Osteoblast (primary cell): ENCODE data around the gene NSD2. TPM values are rescaled to one million over a fixed set of nuclear protein-coding genes. Genes with fewer than 3 reads are reported as not detected.
"Not testable (repeated sequence)": the region's sequence is repeated elsewhere in the genome, so short reads cannot be mapped to it uniquely, and the experiment has no call there.

Source experiments
- DNase-seq: peaks from one replicate; pipeline ENCODE4 v3.0.0; 2011; ENCODE audit warnings: low spot score, mixed read lengths; ENCODE audit not compliant: insufficient read length; ENCODE audit errors: missing footprints
- H2AFZ ChIP-seq: 2 replicates; pipeline ENCODE4 v1.6.0; 2011; ENCODE audit warnings: mild to moderate bottlenecking, low read length
- H3K27ac ChIP-seq: 2 replicates; pipeline ENCODE4 v1.5.1; 2011; ENCODE audit warnings: mild to moderate bottlenecking, low read depth, low read length, moderate library complexity
- H3K27me3 ChIP-seq: 2 replicates; pipeline ENCODE4 v1.6.0; 2012; ENCODE audit warnings: mild to moderate bottlenecking, control low read depth, inconsistent platforms, low read length, moderate library complexity; ENCODE audit not compliant: insufficient read depth
- H3K36me3 ChIP-seq: 2 replicates; pipeline ENCODE4 v1.5.1; 2011; ENCODE audit warnings: mild to moderate bottlenecking, low read length, control low read depth, moderate library complexity; ENCODE audit not compliant: insufficient read depth
- H3K4me1 ChIP-seq: 2 replicates; pipeline ENCODE4 v1.5.1; 2011; ENCODE audit warnings: mild to moderate bottlenecking, low read length, control low read depth, moderate library complexity; ENCODE audit not compliant: insufficient read depth
- H3K4me2 ChIP-seq: 2 replicates; pipeline ENCODE4 v1.6.0; 2011; ENCODE audit warnings: mild to moderate bottlenecking, low read length; ENCODE audit not compliant: insufficient read depth
- H3K4me3 ChIP-seq: fragments of 200-600 bp; sonication (generic); 3 replicates; pipeline ENCODE4 v1.5.1; 2012; ENCODE audit warnings: mild to moderate bottlenecking, low read length, inconsistent platforms; ENCODE audit not compliant: insufficient read depth
- H3K79me2 ChIP-seq: 2 replicates; pipeline ENCODE4 v1.6.0; 2012; ENCODE audit warnings: mild to moderate bottlenecking, low read length, control low read depth, inconsistent platforms; ENCODE audit not compliant: insufficient read depth
- H3K9me3 ChIP-seq: 2 replicates; pipeline ENCODE4 v1.5.1; 2011; ENCODE audit warnings: low read depth, low read length, control low read depth
- H4K20me1 ChIP-seq: 2 replicates; pipeline ENCODE4 v1.6.0; 2012; ENCODE audit warnings: mild to moderate bottlenecking, low read length, control low read depth; ENCODE audit not compliant: insufficient read depth
- CTCF ChIP-seq: IDR thresholded peaks from 2 replicates; pipeline ENCODE4 v1.5.1; 2011; ENCODE audit warnings: mild to moderate bottlenecking, low read depth, low read length, moderate library complexity; ENCODE audit errors: extremely low read depth
- total RNA-seq: library from RNA; depleted of rRNA; stranded (reverse); fragments of >200 nt; gene quantifications from 2 replicates; pipeline ENCODE4 v1.2.3, GENCODE V29; 2012

Gene NSD2
- total RNA-seq, 1 donor = 58.6 TPM

- Histone ChIP-seq H2AFZ (no peak overlapping the region), H3K27ac (no peak overlapping the region), H3K27me3 (no peaks in the 10 kb centered on the region), H3K9me3 (no peaks in the 10 kb centered on the region), H3K4me2 (no peak overlapping the region), H3K36me3 (peaks cover 13% of the 10 kb centered on the region), H3K4me3 (no peak overlapping the region), H3K79me2 (peaks cover 73% of the 10 kb centered on the region), H3K4me1 (no peaks in the 10 kb centered on the region), H4K20me1 (peaks cover 27% of the 10 kb centered on the region)
- TF ChIP-seq CTCF = no peak
- DNase-seq = peak; percentile 82
Measured at GRCh38 chr4:1994938-1995337, 123.7 kb downstream of the NSD2 start.

GRCh38 chr4:1996866-1997611 lies 125.8 kb downstream of the NSD2 start:
- Histone ChIP-seq H3K4me1 (no peaks in the 10 kb centered on the region), H3K4me3 (no peak overlapping the region), H3K9me3 (no peaks in the 10 kb centered on the region), H3K27ac (no peak overlapping the region), H3K79me2 (peaks cover 83% of the 10 kb centered on the region), H3K27me3 (no peaks in the 10 kb centered on the region), H3K36me3 (peaks cover 7% of the 10 kb centered on the region), H3K4me2 (no peak overlapping the region), H4K20me1 (peaks cover 19% of the 10 kb centered on the region), H2AFZ (no peak overlapping the region)
- no peak for DNase-seq
- TF ChIP-seq CTCF = no peak

- Histone ChIP-seq H3K27me3 (no peaks in the 10 kb centered on the region), H3K27ac (no peak overlapping the region), H4K20me1 (peaks cover 15% of the 10 kb centered on the region), H2AFZ (no peak overlapping the region), H3K4me2 (no peak overlapping the region), H3K79me2 (peaks cover 83% of the 10 kb centered on the region), H3K4me3 (no peak overlapping the region), H3K9me3 (no peaks in the 10 kb centered on the region), H3K4me1 (no peaks in the 10 kb centered on the region), H3K36me3 (peaks cover 7% of the 10 kb centered on the region)
- TF ChIP-seq CTCF = no peak
- DNase-seq = no peak
Measured at GRCh38 chr4:1997712-1998111, 126.5 kb downstream of the NSD2 start.

- DNase-seq = no peak
- no peaks in the 10 kb centered on the region for H3K27me3 ChIP-seq
- H3K36me3 ChIP-seq = peaks cover 8% of the 10 kb centered on the region
- no peak overlapping the region for H3K27ac ChIP-seq
- H2AFZ ChIP-seq = no peak overlapping the region
- H3K4me3 ChIP-seq = no peak overlapping the region
- no peaks in the 10 kb centered on the region for H3K9me3 ChIP-seq
- H4K20me1 ChIP-seq = peaks cover 16% of the 10 kb centered on the region
- H3K79me2 ChIP-seq = peaks cover 84% of the 10 kb centered on the region
- no peak for TF ChIP-seq CTCF
- H3K4me2 ChIP-seq = no peak overlapping the region
- H3K4me1 ChIP-seq = no peaks in the 10 kb centered on the region
Measured at GRCh38 chr4:1998296-1998695, 127.1 kb downstream of the NSD2 start.

GRCh38 chr4:1999308-1999707 lies 128.1 kb downstream of the NSD2 start:
- H3K27me3 ChIP-seq, H3K4me3 ChIP-seq, H3K4me2 ChIP-seq, H3K9me3 ChIP-seq, H3K4me1 ChIP-seq, DNase-seq, H2AFZ ChIP-seq, H3K27ac ChIP-seq: not testable (repeated sequence)
- H3K36me3 ChIP-seq = peaks cover 15% of the 10 kb centered on the region
- H3K79me2 ChIP-seq = peaks cover 86% of the 10 kb centered on the region
- H4K20me1 ChIP-seq = peaks cover 21% of the 10 kb centered on the region

- not testable (repeated sequence) for H2AFZ ChIP-seq, H3K4me3 ChIP-seq, DNase-seq, H3K9me3 ChIP-seq, H3K27me3 ChIP-seq, H3K4me2 ChIP-seq, H3K4me1 ChIP-seq, H3K27ac ChIP-seq
- H3K36me3 ChIP-seq = peaks cover 15% of the 10 kb centered on the region
- H4K20me1 ChIP-seq = peaks cover 28% of the 10 kb centered on the region
- peaks cover 90% of the 10 kb centered on the region for H3K79me2 ChIP-seq
Measured at GRCh38 chr4:2003361-2003760, 132.2 kb downstream of the NSD2 start.
